ENCODE results near the gene ERC2.

The ERC2 gene

DNA sequence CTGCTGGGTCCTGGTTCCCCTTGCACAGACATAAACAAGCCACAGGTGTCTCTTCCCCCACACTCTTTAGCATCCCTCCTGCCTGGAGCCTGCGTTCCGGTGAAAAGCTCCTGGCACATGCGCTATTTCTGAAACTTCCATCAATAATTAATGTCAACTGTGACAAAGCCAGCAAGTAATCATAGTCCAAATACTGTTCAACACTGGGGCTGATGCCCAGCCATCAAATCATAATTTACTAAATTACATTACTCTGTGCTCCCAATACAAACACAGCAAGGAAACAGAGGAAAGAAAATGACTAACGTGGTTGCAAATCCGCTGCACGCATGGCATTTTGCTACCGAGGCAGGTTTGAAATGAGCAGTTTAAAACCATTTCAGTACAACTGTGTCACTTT, 294.7 kb downstream of the ERC2 start:
- DNase-seq: no peak

DNA sequence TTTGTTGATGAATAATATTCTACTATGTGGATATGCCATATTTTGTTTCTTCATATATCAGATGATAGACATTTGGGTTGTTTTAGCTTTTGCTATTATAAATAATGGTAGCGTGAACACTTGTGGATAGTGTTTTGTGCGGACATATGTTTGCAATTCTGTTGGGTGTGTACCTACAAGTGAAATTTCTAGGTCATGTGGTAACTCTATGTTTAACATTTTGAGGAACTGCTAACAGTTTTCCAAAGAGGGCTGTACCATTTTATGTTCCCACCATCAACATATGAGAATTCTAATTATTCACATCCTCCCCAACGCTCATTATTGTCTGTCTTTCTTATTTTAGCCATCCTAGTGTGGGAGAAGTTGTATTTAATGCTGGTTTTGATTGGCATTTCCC, 303.8 kb downstream of the ERC2 start:
- DNase-seq: no peak

DNA sequence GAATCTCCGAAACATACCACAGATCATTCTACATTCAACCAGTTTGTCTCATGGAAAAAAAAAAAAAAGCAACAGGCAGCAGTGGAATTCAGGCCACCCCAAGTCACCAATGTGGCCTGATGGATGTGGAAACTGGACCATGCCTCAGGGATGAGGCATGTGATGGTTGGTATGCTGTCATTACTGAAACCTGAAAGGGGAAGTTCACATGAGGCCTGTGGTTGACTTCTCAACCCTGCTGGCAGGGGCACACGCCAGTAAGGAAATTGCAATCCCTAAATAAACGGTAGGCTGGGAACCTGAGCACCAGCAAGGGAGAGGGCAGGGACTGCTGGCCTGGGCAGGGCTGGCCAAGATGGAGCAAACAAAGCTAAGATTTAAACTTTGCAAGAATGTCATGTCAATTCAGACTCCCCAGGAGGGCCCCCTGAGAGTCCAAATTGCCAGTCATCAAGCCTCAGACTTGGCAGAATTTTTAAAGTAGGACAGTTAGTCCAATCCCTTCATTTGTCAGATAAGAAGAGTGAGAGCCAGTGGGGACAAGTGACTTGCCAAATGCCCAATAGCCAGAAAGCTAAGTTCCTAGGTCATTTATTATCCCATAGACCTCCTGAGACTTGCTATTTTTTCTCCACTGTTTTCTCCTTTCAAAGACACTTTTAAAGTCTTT, 310.4 kb downstream of the ERC2 start:
- DNase-seq: no peak

DNA sequence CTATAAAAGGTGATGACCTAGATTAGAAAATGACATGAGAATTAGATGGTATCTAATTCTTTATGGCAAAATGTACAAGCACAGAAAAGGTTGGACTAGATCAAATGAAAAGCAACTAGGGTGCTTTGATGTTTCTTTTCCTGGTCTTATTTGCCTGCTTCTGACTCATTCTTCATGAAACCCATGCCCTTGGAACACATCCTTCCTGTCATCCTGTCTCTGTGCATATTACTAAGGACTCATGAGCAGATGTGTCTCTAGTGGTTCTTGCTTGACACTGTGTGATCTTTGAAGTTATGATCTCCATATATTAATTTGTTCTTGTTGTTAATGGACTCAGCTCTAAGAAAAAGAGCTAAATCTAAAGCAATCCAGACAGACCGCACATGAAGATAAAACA, 314.0 kb downstream of the ERC2 start:
- no peak for DNase-seq

DNA sequence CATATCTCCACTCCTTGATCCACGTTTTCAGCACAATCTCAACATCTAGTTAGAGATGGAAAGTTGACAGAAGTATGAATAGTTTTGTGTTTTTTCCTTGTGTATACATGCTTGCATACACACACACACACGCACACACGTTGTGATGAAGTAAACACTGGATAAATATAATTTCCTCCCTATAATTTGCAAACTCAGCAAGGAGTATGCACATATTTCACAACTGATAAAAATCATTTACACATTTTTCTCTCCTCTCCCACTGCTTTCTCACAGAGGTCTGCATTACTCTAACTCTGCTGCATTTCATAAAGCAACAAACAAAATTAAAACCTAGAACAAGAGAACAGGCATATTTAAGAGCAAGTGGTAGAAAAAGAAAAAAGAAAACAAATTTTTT, 320.9 kb downstream of the ERC2 start:
- DNase-seq: no peak

DNA sequence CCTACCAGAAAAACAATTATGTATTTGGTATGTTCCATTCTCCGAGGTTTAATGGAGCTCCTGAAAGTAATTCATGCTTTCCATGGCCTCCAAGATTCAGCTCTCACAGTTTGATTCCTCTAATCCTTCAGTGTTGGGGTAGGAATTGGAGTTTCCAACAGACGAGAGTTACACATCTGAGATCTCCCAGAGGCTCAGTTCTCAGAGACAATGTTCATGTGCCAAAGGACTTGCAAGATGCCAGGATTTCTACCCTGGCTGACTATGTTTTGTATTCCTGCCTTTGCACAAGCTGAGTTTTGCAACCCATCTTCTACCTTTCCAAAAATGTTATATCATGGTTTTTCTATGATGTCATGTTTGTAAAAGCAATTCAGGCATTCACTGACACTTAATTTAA, 322.9 kb downstream of the ERC2 start:
- no peak for DNase-seq

DNA sequence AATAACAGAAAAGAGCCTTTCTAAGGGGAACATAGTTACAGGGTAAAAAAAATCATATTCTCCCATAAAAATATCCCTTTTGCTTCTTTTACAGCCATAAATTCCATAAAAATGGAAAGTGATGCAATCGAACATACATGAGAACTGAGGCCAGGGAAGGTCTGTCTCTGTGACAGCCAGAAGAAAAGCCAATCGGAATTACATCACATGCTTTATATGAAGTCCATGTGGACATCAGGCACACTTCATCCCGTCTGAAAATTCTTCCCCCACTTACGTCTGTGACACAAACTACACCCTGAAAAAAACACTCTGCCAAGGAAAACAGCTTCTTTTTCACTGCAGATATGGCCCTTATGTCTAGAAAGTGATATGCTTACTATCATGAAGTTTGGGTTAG, 323.5 kb downstream of the ERC2 start:
- no peak for DNase-seq

DNA sequence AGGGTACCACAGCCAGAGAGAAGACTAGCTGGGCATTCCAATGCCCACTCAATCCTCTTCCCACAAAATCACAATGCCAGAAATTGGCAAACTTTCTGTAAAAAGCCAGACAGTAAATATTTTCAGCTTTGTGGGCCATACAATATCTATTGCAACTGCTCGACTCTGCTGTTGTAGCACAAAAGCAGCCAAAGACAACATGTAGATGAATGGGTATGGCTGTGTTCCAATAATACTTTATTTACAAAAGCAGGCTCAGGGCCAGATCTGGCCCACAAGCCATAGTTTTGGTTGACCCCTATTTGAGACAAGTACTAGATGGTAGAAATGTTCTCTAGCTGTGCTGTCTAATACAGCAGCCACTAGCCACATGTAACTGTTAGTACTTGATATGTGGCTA, 330.9 kb downstream of the ERC2 start:
- peak; percentile 40 for DNase-seq

DNA sequence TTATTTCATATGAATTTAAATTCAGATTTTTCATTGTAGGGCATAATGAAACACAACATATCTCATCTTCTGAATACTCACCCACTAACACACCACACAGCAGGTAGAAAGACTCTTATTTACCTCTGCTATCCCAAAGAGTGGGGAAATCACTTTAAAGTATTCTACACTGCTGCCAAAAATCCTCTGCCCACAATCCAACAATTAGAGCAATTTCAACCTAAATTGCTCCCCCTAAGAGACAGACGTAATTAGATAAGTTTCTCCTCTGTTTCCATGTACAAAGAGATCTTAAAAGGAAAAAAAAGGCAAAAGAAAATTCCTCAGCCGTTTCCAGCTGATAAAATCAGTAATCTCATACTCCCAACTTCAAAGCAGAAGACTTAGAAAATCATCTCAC, 331.8 kb downstream of the ERC2 start:
- DNase-seq: no peak

DNA sequence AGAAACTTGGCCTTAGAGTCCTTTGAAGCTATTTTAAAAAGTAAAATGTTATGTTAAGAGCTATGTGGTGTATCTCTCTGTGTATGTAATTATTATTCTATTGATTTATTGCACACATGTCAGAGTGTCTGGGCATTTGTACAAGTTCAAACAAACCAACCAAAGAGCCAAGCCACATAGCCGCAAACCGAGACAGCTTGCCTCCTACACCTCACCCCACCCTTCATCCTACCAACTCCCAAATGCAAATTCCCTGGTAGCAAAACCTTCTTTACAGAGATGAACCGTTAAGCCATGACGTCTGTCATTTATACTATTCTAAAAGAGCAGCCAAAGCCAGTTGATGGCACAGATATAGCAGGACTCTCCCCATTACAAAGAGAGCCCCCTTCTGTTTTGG, 332.3 kb downstream of the ERC2 start:
- DNase-seq: no peak

DNA sequence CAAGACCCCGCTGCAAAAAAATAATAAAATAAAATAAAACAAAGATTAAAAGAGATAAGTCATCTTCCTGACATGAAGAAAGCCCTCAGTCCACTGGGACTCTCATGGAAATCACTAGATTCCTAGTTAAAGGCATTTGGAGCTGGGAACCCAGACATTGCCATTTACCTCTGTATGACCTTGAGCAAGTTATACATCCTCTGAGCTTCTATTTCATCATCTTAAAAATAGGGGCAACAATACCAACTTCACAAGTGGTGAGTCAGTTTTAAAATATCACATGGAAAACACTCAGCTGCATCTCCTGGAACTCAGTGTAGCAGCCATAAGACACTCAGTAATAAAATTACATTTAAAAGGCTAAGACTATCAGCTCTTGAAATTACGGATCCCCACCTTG, 334.8 kb downstream of the ERC2 start:
- DNase-seq: no peak

DNA sequence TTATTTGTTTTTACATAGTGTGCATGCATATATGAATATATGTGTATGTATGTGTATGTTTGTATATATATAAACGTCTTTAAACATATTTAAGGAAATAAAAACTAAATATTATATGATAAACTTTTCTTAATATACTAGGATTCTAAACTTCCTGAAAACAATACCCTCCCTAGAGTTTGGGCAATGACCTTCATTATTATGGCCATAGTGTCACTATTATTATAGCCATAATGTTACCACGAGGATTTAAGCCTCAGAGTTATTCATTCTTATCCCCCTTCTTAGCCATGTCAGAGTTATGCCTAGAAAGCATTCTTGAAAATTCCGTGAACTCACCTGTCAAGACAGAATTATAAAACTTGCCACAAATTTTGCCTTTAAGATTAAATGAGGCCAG, 335.5 kb downstream of the ERC2 start:
- DNase-seq: no peak

DNA sequence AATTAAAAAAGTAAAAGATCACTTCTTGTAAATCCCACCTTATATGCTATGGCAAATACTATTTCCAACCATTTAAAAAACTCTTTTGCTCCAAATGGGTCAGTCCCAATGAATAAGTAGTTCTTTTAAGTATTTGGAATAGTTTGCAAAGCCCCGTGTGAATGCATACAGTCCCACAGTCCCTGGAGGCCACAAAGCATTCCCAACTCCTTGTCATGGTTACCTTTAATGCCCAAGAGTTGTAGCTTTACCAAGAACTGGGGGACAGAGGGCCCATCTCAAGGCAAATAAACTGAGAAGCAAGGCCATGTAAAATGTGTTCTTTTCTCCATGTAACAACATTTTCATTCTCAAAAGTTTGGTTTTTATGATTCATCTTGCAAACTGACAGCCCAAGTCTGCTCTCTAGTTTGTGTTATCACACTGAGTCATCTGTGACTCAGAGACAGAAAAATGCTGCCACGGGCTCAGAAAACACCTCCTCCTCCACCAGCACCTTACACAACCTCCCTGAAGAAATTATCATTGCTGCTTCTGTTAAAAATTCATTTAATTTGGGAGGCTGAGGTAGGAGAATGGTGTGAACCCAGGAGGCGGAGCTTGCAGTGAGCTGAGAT, 336.2 kb downstream of the ERC2 start:
- no peak for DNase-seq

DNA sequence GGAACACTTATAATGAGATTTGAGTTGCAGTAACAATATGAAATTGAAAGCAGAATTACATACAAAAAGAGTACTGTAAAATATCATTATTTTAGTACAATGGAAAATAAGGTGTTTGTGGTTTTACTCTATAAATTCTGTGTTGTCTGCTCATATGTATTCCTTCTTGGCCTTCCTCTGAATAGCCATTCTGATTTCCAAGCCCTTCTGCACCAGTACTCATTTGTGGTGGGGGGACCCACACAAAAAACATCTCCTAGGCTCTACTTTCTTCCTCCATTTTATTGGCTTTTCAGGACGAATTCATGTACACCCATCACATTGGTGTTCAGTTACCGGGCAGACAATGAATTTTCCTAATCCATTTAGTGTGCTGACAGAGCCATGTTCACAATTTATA, 338.2 kb downstream of the ERC2 start:
- DNase-seq: no peak

DNA sequence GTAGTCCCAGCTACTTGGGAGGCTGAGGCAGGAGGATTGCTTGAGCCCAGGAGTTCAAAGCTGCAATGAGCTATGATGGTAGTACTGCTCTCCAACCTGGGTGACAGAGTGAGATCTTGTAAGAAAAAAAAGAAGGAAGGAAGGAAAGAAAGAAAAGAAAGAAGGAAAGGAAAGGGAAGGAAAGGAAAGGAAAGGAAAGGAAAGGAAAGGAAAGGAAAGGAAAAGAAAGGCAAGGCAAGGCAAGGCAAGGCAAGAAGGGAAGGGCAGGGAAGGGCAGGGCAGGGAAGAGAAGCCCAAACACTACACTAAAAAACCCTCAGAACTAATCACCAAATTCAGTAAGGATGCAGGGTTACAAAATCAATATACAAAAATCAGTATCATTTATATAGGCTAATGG, 341.6 kb downstream of the ERC2 start:
- no peak for DNase-seq

DNA sequence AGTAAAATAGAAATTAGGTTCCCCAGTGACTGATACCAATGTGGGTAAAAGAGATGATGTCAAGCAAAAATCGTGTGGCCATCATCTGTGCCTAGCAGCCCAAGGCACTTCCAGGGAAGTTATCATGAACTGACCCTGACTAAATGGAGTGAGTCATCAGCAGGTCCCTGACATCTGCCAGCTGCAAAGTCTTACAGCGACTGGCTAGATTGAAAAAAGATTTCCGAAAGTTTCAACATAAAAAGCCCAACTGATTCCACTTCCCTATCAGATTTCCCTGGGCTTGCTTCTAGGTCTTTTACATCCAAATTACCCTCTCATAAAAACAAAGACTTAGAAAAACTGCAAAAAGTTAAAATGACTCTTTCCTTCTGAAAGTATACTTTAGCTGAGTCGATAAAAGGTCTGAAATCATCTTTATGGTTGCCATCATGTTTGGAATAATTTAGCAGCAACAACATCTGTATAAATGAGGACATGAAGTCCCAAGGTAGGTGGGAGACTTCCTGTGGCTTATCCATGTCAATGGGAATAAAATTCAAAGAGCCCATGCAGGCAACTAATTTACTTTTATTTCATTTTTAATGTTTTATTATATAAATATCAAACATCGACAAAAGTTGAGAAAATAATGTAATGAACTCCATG, 342.8 kb downstream of the ERC2 start:
- no peak for DNase-seq

DNA sequence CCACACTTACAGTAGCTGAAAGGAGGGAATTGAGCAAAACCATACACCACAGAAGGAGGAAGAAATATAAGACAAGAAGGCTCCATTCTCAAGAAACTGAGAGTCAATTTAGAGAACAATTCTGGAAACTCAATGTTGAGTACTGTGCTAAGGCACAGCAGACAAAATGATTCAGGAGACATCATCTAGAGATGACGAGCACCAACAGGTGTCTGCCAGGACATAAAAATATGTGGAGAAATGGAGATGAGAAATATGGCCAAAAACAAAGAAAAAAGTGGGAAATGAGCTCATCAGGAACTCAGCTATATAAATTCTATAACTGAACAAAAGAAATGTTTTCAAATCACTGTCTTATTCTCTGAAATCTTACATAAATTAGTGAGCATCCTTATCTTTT, 343.7 kb downstream of the ERC2 start:
- no peak for DNase-seq

DNA sequence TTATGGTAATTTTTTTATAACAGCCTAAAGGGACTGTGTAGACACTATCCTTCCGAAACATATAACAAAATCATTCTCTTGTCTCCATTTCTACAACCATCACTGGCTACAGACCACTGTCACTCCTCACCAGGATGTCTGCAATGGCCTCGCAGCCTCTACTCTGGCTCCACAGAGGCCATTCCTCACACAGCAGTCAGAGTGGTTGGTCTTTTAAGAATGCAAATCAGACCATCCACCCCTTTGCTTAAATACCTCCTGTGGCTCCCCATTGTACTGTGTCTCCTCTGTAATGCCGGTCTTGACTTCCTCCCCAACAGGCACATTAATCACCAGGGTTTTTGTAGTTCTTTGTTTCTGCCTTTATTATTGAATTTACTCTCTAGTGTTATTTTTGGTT, 344.8 kb downstream of the ERC2 start:
- DNase-seq: no peak

DNA sequence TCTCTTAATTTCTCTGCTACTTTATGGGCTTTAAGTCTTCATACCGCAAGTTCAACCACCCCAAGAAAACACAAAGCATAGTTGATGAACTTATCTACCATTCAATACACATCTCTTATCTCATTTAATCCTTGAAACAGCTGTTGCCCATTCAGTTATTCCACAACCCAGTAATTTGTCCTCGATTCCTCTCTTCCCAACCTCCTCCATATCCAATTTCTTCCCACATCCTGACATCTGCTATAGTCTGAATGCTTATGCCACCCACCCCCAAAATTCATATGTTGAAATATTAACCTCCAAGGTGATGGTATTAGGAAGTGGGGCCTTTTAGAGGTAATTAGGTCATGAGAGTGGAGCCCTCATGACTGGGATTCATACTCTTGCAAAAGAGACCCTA, 345.4 kb downstream of the ERC2 start:
- DNase-seq: no peak

DNA sequence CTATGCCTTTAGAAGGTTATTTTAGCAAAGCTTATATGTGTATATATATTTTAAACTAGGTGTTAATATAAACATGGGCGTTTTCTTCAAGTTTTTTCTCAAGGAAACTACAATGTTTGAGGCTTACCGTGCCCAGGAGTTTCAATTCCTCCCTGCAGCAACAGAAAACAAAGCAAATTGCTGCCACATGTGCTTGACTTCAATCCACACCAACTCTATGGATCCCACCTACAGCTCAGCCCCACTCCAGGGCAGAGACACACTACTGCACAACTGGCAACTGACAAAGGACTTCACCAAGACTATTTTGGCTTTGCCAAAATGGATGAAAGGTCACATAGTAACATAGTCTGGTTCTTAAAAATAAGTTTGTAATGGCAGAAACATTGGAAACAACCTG, 346.6 kb downstream of the ERC2 start:
- DNase-seq: no peak

DNA sequence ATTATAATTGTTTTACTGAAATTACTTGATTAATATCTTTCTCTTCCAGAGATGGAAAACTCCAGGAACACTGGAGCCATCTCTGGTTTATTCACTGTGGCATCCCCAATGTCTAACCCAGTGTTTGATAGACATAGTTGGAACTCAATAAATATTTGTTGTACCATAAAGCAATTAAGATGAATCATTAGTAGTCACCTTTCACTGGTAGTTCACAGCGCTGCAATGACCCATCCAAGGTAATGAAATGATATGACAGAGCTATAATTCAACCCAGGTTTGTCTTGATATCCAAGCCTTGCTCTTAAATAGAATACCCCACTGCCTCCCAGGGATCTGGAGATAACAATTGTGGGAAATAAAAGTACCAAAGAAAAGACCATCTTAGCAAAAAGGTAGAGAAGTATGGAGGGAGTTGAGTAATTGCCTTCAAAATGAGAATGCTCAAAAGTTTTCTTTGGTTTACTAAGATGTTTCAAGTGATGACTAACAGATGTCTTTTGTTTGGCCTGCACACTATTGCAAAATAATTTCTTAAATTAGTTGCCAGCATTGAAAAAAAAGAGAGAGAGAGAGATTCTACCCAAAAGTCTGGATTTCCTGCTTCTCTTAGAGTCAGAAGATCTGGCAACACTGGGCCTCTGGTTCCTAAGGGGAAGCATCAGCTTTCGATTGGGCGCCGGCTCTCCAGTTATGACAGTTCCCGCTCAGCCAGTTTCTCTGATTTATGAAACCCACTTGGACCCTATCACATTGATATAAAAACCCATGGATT, 348.5 kb downstream of the ERC2 start:
- DNase-seq: no peak

DNA sequence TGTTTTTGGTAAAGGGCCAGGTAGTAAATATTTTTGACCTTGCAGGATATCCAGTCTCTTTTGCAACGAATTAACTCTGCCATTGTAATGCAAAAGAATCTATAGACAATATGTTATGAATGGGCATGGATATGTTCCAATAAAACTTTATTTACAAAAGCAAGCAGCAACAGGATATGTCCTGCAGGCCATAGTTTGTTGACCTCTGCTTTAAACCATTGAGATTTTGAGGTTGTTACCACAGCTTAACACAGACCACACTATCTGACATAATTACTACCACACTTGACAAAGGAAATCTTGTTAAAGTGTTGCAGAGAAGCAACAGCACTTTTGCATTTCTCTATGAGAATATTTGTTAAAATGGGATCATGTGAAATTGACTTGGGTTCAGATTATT, 349.3 kb downstream of the ERC2 start:
- DNase-seq: no peak

DNA sequence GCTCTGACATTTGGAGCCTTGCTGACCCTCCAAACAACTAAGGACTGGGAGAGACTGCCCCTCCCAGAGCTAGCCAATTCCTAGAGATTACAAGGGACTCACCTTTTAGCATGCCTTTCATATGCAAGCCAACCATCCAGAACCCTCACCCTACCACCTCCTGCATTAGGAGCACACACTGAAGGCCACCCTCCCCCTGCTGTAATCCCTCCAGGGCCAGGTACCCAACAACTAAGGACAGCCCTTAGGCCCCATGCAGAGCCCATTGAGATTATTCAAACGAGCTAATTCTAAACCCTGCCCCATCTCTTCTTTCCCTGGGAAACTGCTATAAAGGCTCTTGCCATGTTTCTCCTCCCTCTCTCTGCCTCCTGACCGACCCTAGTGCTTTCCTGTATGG, 352.6 kb downstream of the ERC2 start:
- DNase-seq: no peak

DNA sequence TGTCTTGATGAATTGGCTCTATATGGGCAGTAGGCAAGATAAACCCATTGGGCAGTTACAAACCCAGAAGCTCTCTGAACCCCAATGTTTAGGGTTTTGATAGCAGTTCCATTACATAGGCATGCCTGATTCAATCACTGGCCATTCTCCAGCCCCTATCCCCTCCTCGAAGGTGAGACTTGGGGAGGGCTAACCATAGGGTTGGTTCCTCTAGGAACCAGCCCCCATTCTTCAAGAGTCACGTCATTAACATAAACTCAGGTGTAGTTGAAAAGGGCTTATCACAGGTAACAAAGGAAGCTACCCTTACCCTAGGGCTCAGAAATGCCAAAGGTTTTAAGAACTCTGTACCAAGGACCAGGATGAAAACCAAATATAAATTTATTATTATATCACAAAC, 353.1 kb downstream of the ERC2 start:
- DNase-seq: no peak
